HG02870 (cell line): ENCODE results near the gene WDR74.
"Not testable (repeated sequence)": the region's sequence is repeated elsewhere in the genome, so short reads cannot be mapped to it uniquely, and the experiment has no call there.

ENCODE experiments used
- ATAC-seq: cut with Tn5 transposase; IDR thresholded peaks from one replicate; pipeline ENCODE4 v1.9.1; 2021; ENCODE audit warnings: mild to moderate bottlenecking, moderate library complexity; ENCODE audit not compliant: unreplicated experiment

The WDR74 gene

GRCh38 chr11:62860835-62861563, 21.6 kb upstream of the WDR74 start:
- no peak for ATAC-seq

- not testable (repeated sequence) for ATAC-seq
These were observed 19.9 kb upstream of the WDR74 start for GRCh38 chr11:62859281-62859703.

GRCh38 chr11:62858201-62858600, 18.8 kb upstream of the WDR74 start:
- no peak for ATAC-seq

GRCh38 chr11:62857541-62857982, 18.2 kb upstream of the WDR74 start:
- no peak for ATAC-seq

GRCh38 chr11:62856333-62856895, 17.0 kb upstream of the WDR74 start:
- no peak for ATAC-seq

- ATAC-seq: peak; percentile 85
These were observed 16.4 kb upstream of the WDR74 start for GRCh38 chr11:62855571-62856332.

- no peak for ATAC-seq
These were observed 15.6 kb upstream of the WDR74 start for GRCh38 chr11:62854825-62855570.

- ATAC-seq: no peak
These were observed 14.8 kb upstream of the WDR74 start for GRCh38 chr11:62854013-62854824.

- no peak for ATAC-seq
These were observed 14.0 kb upstream of the WDR74 start for GRCh38 chr11:62853279-62853965.

GRCh38 chr11:62852523-62853188, 13.3 kb upstream of the WDR74 start:
- ATAC-seq: no peak

GRCh38 chr11:62851807-62852522, 12.6 kb upstream of the WDR74 start:
- ATAC-seq: no peak

- no peak for ATAC-seq
These were observed 11.8 kb upstream of the WDR74 start for GRCh38 chr11:62850911-62851806.

- no peak for ATAC-seq
These were observed 8.5 kb upstream of the WDR74 start for GRCh38 chr11:62847767-62848314.

- no peak for ATAC-seq
These were observed 6.8 kb upstream of the WDR74 start for GRCh38 chr11:62846177-62846576.

GRCh38 chr11:62844154-62844553, 4.8 kb upstream of the WDR74 start:
- no peak for ATAC-seq

- no peak for ATAC-seq
These were observed 4.1 kb upstream of the WDR74 start for GRCh38 chr11:62843466-62843865.

- ATAC-seq: not testable (repeated sequence)
These were observed 3.5 kb upstream of the WDR74 start for GRCh38 chr11:62842891-62843290.
